ENCODE measurements around the gene FAM161A.

The FAM161A gene

GRCh38 chr2:61775956-61776570, 77.8 kb downstream of the FAM161A start:
- DNase-seq = no peak

All from NCI-H510A (cell line).